Liver (tissue), 9 donors: ENCODE results near the gene AATF. TPM values are rescaled to one million over a fixed set of nuclear protein-coding genes. Genes with fewer than 3 reads are reported as not detected.

Source experiments
- DNase-seq: peaks from one replicate; pipeline ENCODE4 v3.0.0-alpha.2; 2017; ENCODE audit warnings: low spot score
- H3K27ac ChIP-seq, 2 donors: one replicate each; pipeline ENCODE4 v1.7.0; 2013; ENCODE audit warnings: inconsistent platforms in 2 of 2, low read length in 2 of 2, control low read depth in 1 of 2, low read depth in 1 of 2, mild to moderate bottlenecking in 1 of 2
- H3K27me3 ChIP-seq, 4 donors: one replicate each; pipeline versions ENCODE4 v1.6.1 to v1.7.0; 2013; ENCODE audit warnings: low read length in 3 of 4, inconsistent platforms in 1 of 4, mild to moderate bottlenecking in 1 of 4, moderate library complexity in 1 of 4; ENCODE audit not compliant: control insufficient read depth in 4 of 4, insufficient read depth in 4 of 4
- H3K36me3 ChIP-seq, 4 donors: one replicate each; pipeline versions ENCODE4 v1.6.1 to v1.7.0; 2013; ENCODE audit warnings: low read length in 3 of 4, mild to moderate bottlenecking in 3 of 4, low read depth in 1 of 4, moderate library complexity in 1 of 4; ENCODE audit not compliant: control insufficient read depth in 4 of 4, insufficient read depth in 3 of 4
- H3K4me1 ChIP-seq, 4 donors: one replicate each; pipeline versions ENCODE4 v1.6.1 to v1.7.0; 2013; ENCODE audit warnings: low read length in 3 of 4, mild to moderate bottlenecking in 3 of 4, moderate library complexity in 1 of 4; ENCODE audit not compliant: control insufficient read depth in 4 of 4, insufficient read depth in 4 of 4
- H3K4me3 ChIP-seq, 3 donors: one replicate each; pipeline versions ENCODE4 v1.6.1 to v1.7.0; 2013; ENCODE audit warnings: low read length in 3 of 3, control low read depth in 1 of 3, low read depth in 1 of 3, mild to moderate bottlenecking in 1 of 3
- H3K9ac ChIP-seq, 2 donors: one replicate each; pipeline ENCODE4 v1.7.0; 2013; ENCODE audit warnings: low read length in 2 of 2, mild to moderate bottlenecking in 2 of 2, moderate library complexity in 2 of 2, control low read depth in 1 of 2, low read depth in 1 of 2
- H3K9me3 ChIP-seq, 4 donors: one replicate each; pipeline versions ENCODE4 v1.6.1 to v1.7.0; 2013; ENCODE audit warnings: low read length in 3 of 4; ENCODE audit not compliant: control insufficient read depth in 4 of 4
- ATF3 ChIP-seq: IDR thresholded peaks from 2 replicates; pipeline ENCODE4 v1.6.1; 2016; ENCODE audit warnings: antibody characterized with exemption
- EGR1 ChIP-seq, 2 donors: IDR thresholded peaks; 2 replicates each; pipeline ENCODE4 v1.6.1; 2016 to 2018; ENCODE audit warnings: antibody characterized with exemption in 2 of 2, low read depth in 2 of 2
- FOXA1 ChIP-seq: IDR thresholded peaks from 2 replicates; pipeline ENCODE4 v1.6.1; 2016; ENCODE audit warnings: antibody characterized with exemption
- FOXA2 ChIP-seq: IDR thresholded peaks from 2 replicates; pipeline ENCODE4 v1.6.1; 2016; ENCODE audit warnings: antibody characterized with exemption
- GABPA ChIP-seq, 2 donors: IDR thresholded peaks in 1 of 2; conservative IDR thresholded peaks in 1 of 2; 2 replicates each; pipeline ENCODE4 v1.6.1; 2016; ENCODE audit warnings: antibody characterized with exemption in 2 of 2, mild to moderate bottlenecking in 1 of 2, moderate library complexity in 1 of 2
- HNF4A ChIP-seq, 2 donors: conservative IDR thresholded peaks; 2 replicates each; pipeline ENCODE4 v1.6.1; 2016; ENCODE audit warnings: antibody characterized with exemption in 2 of 2, mild to moderate bottlenecking in 2 of 2
- HNF4G ChIP-seq: IDR thresholded peaks from 2 replicates; pipeline ENCODE4 v1.6.1; 2016; ENCODE audit warnings: antibody characterized with exemption
- JUND ChIP-seq, 2 donors: IDR thresholded peaks; 2 replicates each; pipeline ENCODE4 v1.6.1; 2016; ENCODE audit warnings: antibody characterized with exemption in 2 of 2
- NR2F2 ChIP-seq: IDR thresholded peaks from 2 replicates; pipeline ENCODE4 v1.6.1; 2016; ENCODE audit warnings: antibody characterized with exemption
- RAD21 ChIP-seq, 2 donors: IDR thresholded peaks; 2 replicates each; pipeline ENCODE4 v1.6.1; 2016; ENCODE audit warnings: antibody characterized with exemption in 2 of 2, mild to moderate bottlenecking in 2 of 2
- RXRA ChIP-seq, 2 donors: IDR thresholded peaks; 2 replicates each; pipeline ENCODE4 v1.6.1; 2017 to 2018; ENCODE audit warnings: antibody characterized with exemption in 2 of 2, mild to moderate bottlenecking in 1 of 2
- SP1 ChIP-seq: IDR thresholded peaks from 2 replicates; pipeline ENCODE4 v1.6.1; 2018; ENCODE audit warnings: antibody characterized with exemption, mild to moderate bottlenecking
- TAF1 ChIP-seq: conservative IDR thresholded peaks from 2 replicates; pipeline ENCODE4 v1.6.1; 2016; ENCODE audit warnings: antibody characterized with exemption, mild to moderate bottlenecking
- YY1 ChIP-seq: IDR thresholded peaks from 2 replicates; pipeline ENCODE4 v1.6.1; 2016; ENCODE audit warnings: antibody characterized with exemption, mild to moderate bottlenecking
- WGBS: extraction: QIAGEN DNeasy Blood & Tissue Kit; methylation state at CpG from one replicate; pipeline ENCODE4 v1.1.7; 2013; 5-methylcytosine and 5-hydroxymethylcytosine counted together
- polyA plus RNA-seq, 2 donors: library from polyadenylated mRNA; stranded (reverse) in 1 of 2; unstranded in 1 of 2; fragments of 200-250 nt in 1 of 2; fragments of >200 nt in 1 of 2; fragmentation: Nextera tagmentation in 1 of 2; extraction: Ambion mirVana in 1 of 2; gene quantifications; one replicate each; pipeline versions ENCODE4 v1.2.1 to v1.2.3, GENCODE V29; 2013 to 2015
- total RNA-seq, 2 donors: library from RNA; depleted of rRNA; stranded (reverse); fragments of >200 nt; gene quantifications; one replicate each; pipeline ENCODE4 v1.2.3, GENCODE V29; 2014
- TF ChIP-seq, protein P1 (sequence below): IDR thresholded peaks from 2 replicates; pipeline ENCODE4 v1.6.1; 2016; ENCODE audit warnings: antibody characterized with exemption
- TF ChIP-seq, protein P2 (sequence below): fragments of 150-350 bp; IDR thresholded peaks from 2 replicates; pipeline ENCODE4 v1.5.1; 2017; ENCODE audit warnings: improper control_type of control experiment, low read depth, low read length; ENCODE audit not compliant: missing input control
- TF ChIP-seq, protein P3 (sequence below): IDR thresholded peaks from 2 replicates; pipeline ENCODE4 v1.6.1; 2016; ENCODE audit warnings: antibody characterized with exemption
- TF ChIP-seq, protein P4 (sequence below): IDR thresholded peaks from 2 replicates; pipeline ENCODE4 v1.6.1; 2016; ENCODE audit warnings: antibody characterized with exemption, mild to moderate bottlenecking
- donor health status: healthy.
- donor health status: healthy.
- donor health status: healthy.
- donor health status: healthy.
- donor health status: healthy.

The AATF gene
- total and polyA plus RNA-seq, 4 donors = 10.8 to 16.9 (median 13.4) TPM

DNA sequence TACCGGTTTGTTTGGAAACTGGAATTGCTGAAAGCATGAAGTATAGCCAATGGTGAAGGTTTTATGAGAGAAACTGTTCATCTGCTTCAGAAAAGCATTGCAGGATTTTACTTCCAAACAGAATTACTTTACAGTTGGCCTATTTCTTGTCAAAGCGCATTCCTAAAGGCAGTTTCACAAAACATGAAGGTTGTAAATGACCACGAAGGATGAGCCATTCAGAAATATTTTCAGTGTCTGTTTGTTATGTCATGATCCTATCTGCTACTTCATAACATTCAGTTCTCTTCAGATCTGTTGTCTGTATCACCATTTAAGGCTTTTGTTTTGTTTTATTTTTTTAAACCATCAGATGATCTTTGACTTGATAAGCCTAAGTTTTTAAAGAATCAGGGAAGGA, 45.7 kb downstream of the AATF start:
- Histone ChIP-seq H3K27ac (no peak overlapping the region), H3K27me3 (no peaks in the 10 kb centered on the region), H3K36me3 (peaks cover 8 to 30% (median 25%) of the 10 kb centered on the region in 4 donors), H3K4me1 (no peaks in the 10 kb centered on the region), H3K4me3 (no peak overlapping the region), H3K9me3 (no peaks in the 10 kb centered on the region), H3K9ac (no peak overlapping the region)
- TF ChIP-seq HNF4G = no peak
- TF ChIP-seq RXRA (IDR thresholded peaks at IDR 0.05) = no peak
- TF ChIP-seq FOXA2 = no peak
- WGBS = 95% methylated on average over 3 of the region's 3 CpGs
- no peak for DNase-seq

- Histone ChIP-seq H3K4me3 (no peak overlapping the region), H3K4me1 (no peaks in the 10 kb centered on the region), H3K9ac (no peak overlapping the region), H3K27ac (no peak overlapping the region), H3K9me3 (no peaks in the 10 kb centered on the region), H3K27me3 (no peaks in the 10 kb centered on the region), H3K36me3 (peaks cover 5 to 18% (median 12%) of the 10 kb centered on the region in 4 donors)
- DNase-seq = no peak
- TF ChIP-seq FOXA2 (no peak), RXRA (IDR thresholded peaks at IDR 0.05) (no peak), SP1 (no peak), RAD21 (IDR thresholded peaks at IDR 0.05) (no peak)
- 95% methylated on average over 2 of the region's 2 CpGs for WGBS
These were observed 50.7 kb downstream of the AATF start for GRCh38 chr17:36999471-36999870.

GRCh38 chr17:37016780-37017179, 68.0 kb downstream of the AATF start:
- no peak overlapping the region for H3K4me3 ChIP-seq
- TF ChIP-seq, protein P1, sequence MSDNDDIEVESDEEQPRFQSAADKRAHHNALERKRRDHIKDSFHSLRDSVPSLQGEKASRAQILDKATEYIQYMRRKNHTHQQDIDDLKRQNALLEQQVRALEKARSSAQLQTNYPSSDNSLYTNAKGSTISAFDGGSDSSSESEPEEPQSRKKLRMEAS = no peak
- TF ChIP-seq FOXA2 (no peak), SP1 (no peak), TAF1 (no peak), JUND (IDR thresholded peaks at IDR 0.05) (no peak), HNF4G (no peak), NR2F2 (no peak), GABPA (IDR thresholded peaks at IDR 0.05 in 1 of 2, conservative IDR thresholded peaks at IDR 0.05 in 1 of 2) (no peak), YY1 (no peak), HNF4A (conservative IDR thresholded peaks at IDR 0.05) (no peak), ATF3 (no peak), FOXA1 (no peak), RAD21 (IDR thresholded peaks at IDR 0.05) (no peak), EGR1 (IDR thresholded peaks at IDR 0.05; ENCODE audit: low read depth in 2 of 2) (no peak), RXRA (IDR thresholded peaks at IDR 0.05) (no peak)
- TF ChIP-seq, protein P2, sequence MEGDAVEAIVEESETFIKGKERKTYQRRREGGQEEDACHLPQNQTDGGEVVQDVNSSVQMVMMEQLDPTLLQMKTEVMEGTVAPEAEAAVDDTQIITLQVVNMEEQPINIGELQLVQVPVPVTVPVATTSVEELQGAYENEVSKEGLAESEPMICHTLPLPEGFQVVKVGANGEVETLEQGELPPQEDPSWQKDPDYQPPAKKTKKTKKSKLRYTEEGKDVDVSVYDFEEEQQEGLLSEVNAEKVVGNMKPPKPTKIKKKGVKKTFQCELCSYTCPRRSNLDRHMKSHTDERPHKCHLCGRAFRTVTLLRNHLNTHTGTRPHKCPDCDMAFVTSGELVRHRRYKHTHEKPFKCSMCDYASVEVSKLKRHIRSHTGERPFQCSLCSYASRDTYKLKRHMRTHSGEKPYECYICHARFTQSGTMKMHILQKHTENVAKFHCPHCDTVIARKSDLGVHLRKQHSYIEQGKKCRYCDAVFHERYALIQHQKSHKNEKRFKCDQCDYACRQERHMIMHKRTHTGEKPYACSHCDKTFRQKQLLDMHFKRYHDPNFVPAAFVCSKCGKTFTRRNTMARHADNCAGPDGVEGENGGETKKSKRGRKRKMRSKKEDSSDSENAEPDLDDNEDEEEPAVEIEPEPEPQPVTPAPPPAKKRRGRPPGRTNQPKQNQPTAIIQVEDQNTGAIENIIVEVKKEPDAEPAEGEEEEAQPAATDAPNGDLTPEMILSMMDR = no peak
- TF ChIP-seq, protein P3, sequence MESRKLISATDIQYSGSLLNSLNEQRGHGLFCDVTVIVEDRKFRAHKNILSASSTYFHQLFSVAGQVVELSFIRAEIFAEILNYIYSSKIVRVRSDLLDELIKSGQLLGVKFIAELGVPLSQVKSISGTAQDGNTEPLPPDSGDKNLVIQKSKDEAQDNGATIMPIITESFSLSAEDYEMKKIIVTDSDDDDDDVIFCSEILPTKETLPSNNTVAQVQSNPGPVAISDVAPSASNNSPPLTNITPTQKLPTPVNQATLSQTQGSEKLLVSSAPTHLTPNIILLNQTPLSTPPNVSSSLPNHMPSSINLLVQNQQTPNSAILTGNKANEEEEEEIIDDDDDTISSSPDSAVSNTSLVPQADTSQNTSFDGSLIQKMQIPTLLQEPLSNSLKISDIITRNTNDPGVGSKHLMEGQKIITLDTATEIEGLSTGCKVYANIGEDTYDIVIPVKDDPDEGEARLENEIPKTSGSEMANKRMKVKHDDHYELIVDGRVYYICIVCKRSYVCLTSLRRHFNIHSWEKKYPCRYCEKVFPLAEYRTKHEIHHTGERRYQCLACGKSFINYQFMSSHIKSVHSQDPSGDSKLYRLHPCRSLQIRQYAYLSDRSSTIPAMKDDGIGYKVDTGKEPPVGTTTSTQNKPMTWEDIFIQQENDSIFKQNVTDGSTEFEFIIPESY = no peak
- TF ChIP-seq, protein P4, sequence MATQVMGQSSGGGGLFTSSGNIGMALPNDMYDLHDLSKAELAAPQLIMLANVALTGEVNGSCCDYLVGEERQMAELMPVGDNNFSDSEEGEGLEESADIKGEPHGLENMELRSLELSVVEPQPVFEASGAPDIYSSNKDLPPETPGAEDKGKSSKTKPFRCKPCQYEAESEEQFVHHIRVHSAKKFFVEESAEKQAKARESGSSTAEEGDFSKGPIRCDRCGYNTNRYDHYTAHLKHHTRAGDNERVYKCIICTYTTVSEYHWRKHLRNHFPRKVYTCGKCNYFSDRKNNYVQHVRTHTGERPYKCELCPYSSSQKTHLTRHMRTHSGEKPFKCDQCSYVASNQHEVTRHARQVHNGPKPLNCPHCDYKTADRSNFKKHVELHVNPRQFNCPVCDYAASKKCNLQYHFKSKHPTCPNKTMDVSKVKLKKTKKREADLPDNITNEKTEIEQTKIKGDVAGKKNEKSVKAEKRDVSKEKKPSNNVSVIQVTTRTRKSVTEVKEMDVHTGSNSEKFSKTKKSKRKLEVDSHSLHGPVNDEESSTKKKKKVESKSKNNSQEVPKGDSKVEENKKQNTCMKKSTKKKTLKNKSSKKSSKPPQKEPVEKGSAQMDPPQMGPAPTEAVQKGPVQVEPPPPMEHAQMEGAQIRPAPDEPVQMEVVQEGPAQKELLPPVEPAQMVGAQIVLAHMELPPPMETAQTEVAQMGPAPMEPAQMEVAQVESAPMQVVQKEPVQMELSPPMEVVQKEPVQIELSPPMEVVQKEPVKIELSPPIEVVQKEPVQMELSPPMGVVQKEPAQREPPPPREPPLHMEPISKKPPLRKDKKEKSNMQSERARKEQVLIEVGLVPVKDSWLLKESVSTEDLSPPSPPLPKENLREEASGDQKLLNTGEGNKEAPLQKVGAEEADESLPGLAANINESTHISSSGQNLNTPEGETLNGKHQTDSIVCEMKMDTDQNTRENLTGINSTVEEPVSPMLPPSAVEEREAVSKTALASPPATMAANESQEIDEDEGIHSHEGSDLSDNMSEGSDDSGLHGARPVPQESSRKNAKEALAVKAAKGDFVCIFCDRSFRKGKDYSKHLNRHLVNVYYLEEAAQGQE = no peak

More at GRCh38 chr17:37016780-37017179, 68.0 kb downstream of the AATF start:
- Histone ChIP-seq H3K27me3 (no peaks in the 10 kb centered on the region), H3K9ac (no peak overlapping the region), H3K4me1 (peaks cover 9 to 23% (median 16%) of the 10 kb centered on the region in 4 donors), H3K27ac (no peak overlapping the region), H3K36me3 (peaks cover 0 to 2% (median 0%) of the 10 kb centered on the region in 4 donors), H3K9me3 (no peaks in the 10 kb centered on the region)
- WGBS = 95% methylated on average over 4 of the region's 4 CpGs
- DNase-seq = no peak
